Right lobe of liver (tissue), 6 donors: ENCODE data around the gene TUT4. TPM values are rescaled to one million over a fixed set of nuclear protein-coding genes. Genes with fewer than 3 reads are reported as not detected.

Source experiments
- ATAC-seq, 4 donors: fragments of 200-7000 bp; cut with Tn5 transposase; one replicate each; pipeline ENCODE4 v1.9.1; 2020; ENCODE audit warnings: mild to moderate bottlenecking in 4 of 4, moderate library complexity in 4 of 4
- DNase-seq, 3 donors: peaks; one replicate each; pipeline ENCODE4 v3.0.0-alpha.2; 2020
- H3K27ac ChIP-seq, 3 donors: fragments of 200-600 bp; one replicate each; pipeline ENCODE4 v1.8.0; 2022
- H3K27me3 ChIP-seq, 2 donors: fragments of 200-600 bp; one replicate each; pipeline ENCODE4 v1.8.0; 2022
- H3K36me3 ChIP-seq, 4 donors: fragments of 200-600 bp; sonication (generic) in 1 of 4; one replicate each; pipeline versions ENCODE4 v1.5.1 to v1.8.0; 2017 to 2022; ENCODE audit warnings: control low read depth in 1 of 4
- H3K4me1 ChIP-seq, 4 donors: fragments of 200-600 bp; sonication (generic) in 1 of 4; one replicate each; pipeline versions ENCODE4 v1.5.1 to v1.8.0; 2017 to 2022; ENCODE audit warnings: control low read depth in 1 of 4
- H3K4me3 ChIP-seq, 3 donors: fragments of 200-600 bp; one replicate each; pipeline ENCODE4 v1.8.0; 2022
- H3K9me3 ChIP-seq, 4 donors: fragments of 200-600 bp; sonication (generic) in 1 of 4; one replicate each; pipeline versions ENCODE4 v1.5.1 to v1.8.0; 2017 to 2022; ENCODE audit warnings: control low read depth in 1 of 4
- CTCF ChIP-seq, 4 donors: fragments of 200-600 bp in 3 of 4; fragments of 450-650 bp in 1 of 4; IDR thresholded peaks; one replicate each; pipeline versions ENCODE4 v1.5.1 to v1.8.0; 2016 to 2022; ENCODE audit warnings: antibody characterized with exemption in 4 of 4, mild to moderate bottlenecking in 2 of 4
- POLR2A ChIP-seq: fragments of 450-650 bp; IDR thresholded peaks from one replicate; pipeline ENCODE4 v1.6.1; 2017; ENCODE audit warnings: antibody characterized with exemption, mild to moderate bottlenecking
- WGBS: methylation state at CpG from one replicate; pipeline ENCODE4 v1.1.6; 2018; ENCODE audit warnings: low coverage, low lambda C conversion rate; ENCODE audit not compliant: insufficient coverage; ENCODE audit errors: missing lambda C conversion rate; 5-methylcytosine and 5-hydroxymethylcytosine counted together
- intact Hi-C, 2 donors: fragments of 100-400 bp; cut with DNase I; formaldehyde crosslinking; loops; one replicate each; pipeline versions ENCODE4 v1.11.2 to v1.14.1; 2022
- total RNA-seq, 6 experiments: library from RNA; depleted of rRNA in 2 of 6; stranded (reverse); fragments of >200 nt in 2 of 6; fragmentation: NEBNext Ultra II Directional in 3 of 6; extraction: Animal tissue kit (Norgen Biotek cat#: 25700) in 3 of 6; gene quantifications; one replicate each; pipeline versions ENCODE4 v1.1.0 to v1.2.4, GENCODE V29; 2016 to 2023
- donor health status: DM: no; HTN: yes; CAD: no.
- donor health status: DM: no; HTN: no; CAD: no.
- donor health status: DM: no; HTN: no; CAD: no.
- donor health status: DM: no; HTN: yes; CAD: no.
- donor health status: DM: no; HTN: yes; CAD: no.

TUT4 gene
- total RNA-seq, 6 experiments from 2014 or later = 16.1 to 33.0 (median 22.8) TPM

GRCh38 chr1:52502789-52503188 lies 50.1 kb downstream of the TUT4 start:
- H3K9me3 ChIP-seq = no peaks in the 10 kb centered on the region
- no peak for DNase-seq
- H3K27me3 ChIP-seq = no peaks in the 10 kb centered on the region
- no peak overlapping the region for H3K27ac ChIP-seq
- no peak overlapping the region for H3K4me3 ChIP-seq
- TF ChIP-seq POLR2A (no peak), CTCF (IDR thresholded peaks at IDR 0.05) (no peak)
- H3K4me1 ChIP-seq = peaks cover 0 to 22% (median 8%) of the 10 kb centered on the region in 4 donors
- intact Hi-C loops = no loop called here
- no peak for ATAC-seq
- 66% methylated on average over 3 of the region's 5 CpGs for WGBS
- H3K36me3 ChIP-seq = no peaks in the 10 kb centered on the region

- no peak overlapping the region for H3K4me3 ChIP-seq
- intact Hi-C loops = no loop called here
- H3K9me3 ChIP-seq = no peaks in the 10 kb centered on the region
- WGBS = 95% methylated on average over 2 of the region's 2 CpGs
- TF ChIP-seq POLR2A (no peak), CTCF (IDR thresholded peaks at IDR 0.05) (no peak)
- H3K4me1 ChIP-seq = no peaks in the 10 kb centered on the region
- H3K27ac ChIP-seq = no peak overlapping the region
- H3K36me3 ChIP-seq = peaks cover 0 to 4% (median 0%) of the 10 kb centered on the region in 4 donors
- DNase-seq (no peak), ATAC-seq (no peak)
- no peaks in the 10 kb centered on the region for H3K27me3 ChIP-seq
Observed at GRCh38 chr1:52487632-52488031, 65.3 kb downstream of the TUT4 start.

GRCh38 chr1:52482326-52483004 lies 70.4 kb downstream of the TUT4 start:
- H3K9me3 ChIP-seq = no peaks in the 10 kb centered on the region
- no peak overlapping the region for H3K4me3 ChIP-seq
- no peak for ATAC-seq
- TF ChIP-seq CTCF (IDR thresholded peaks at IDR 0.05) (no peak), POLR2A (no peak)
- peaks cover 0 to 4% (median 0%) of the 10 kb centered on the region in 4 donors for H3K36me3 ChIP-seq
- WGBS = 98% methylated on average over 6 of the region's 7 CpGs
- no peaks in the 10 kb centered on the region for H3K27me3 ChIP-seq
- DNase-seq = no peak
- intact Hi-C loops = no loop called here
- H3K4me1 ChIP-seq = peaks cover 0 to 9% (median 0%) of the 10 kb centered on the region in 4 donors
- no peak overlapping the region for H3K27ac ChIP-seq

GRCh38 chr1:52479076-52479475 lies 73.8 kb downstream of the TUT4 start:
- H3K4me3 ChIP-seq = no peak overlapping the region
- WGBS = 78% methylated on average over 2 of the region's 2 CpGs
- no peaks in the 10 kb centered on the region for H3K9me3 ChIP-seq
- no peaks in the 10 kb centered on the region for H3K27me3 ChIP-seq
- H3K36me3 ChIP-seq = peaks cover 0 to 3% (median 0%) of the 10 kb centered on the region in 4 donors
- TF ChIP-seq POLR2A (no peak), CTCF (IDR thresholded peaks at IDR 0.05) (no peak)
- intact Hi-C loops = no loop called here
- no peak for DNase-seq
- H3K27ac ChIP-seq = no peak overlapping the region
- ATAC-seq = no peak
- peaks cover 0 to 29% (median 0%) of the 10 kb centered on the region in 4 donors for H3K4me1 ChIP-seq
